Right lobe of liver (tissue), 6 donors: ENCODE data around the gene PRRC2A. TPM values are rescaled to one million over a fixed set of nuclear protein-coding genes. Genes with fewer than 3 reads are reported as not detected.

ENCODE experiments used
- ATAC-seq, 4 donors: fragments of 200-7000 bp; cut with Tn5 transposase; one replicate each; pipeline ENCODE4 v1.9.1; 2020; ENCODE audit warnings: mild to moderate bottlenecking in 4 of 4, moderate library complexity in 4 of 4
- DNase-seq, 3 donors: peaks; one replicate each; pipeline ENCODE4 v3.0.0-alpha.2; 2020
- H3K27ac ChIP-seq, 3 donors: fragments of 200-600 bp; one replicate each; pipeline ENCODE4 v1.8.0; 2022
- H3K27me3 ChIP-seq, 2 donors: fragments of 200-600 bp; one replicate each; pipeline ENCODE4 v1.8.0; 2022
- H3K36me3 ChIP-seq, 4 donors: fragments of 200-600 bp; sonication (generic) in 1 of 4; one replicate each; pipeline versions ENCODE4 v1.5.1 to v1.8.0; 2017 to 2022; ENCODE audit warnings: control low read depth in 1 of 4
- H3K4me1 ChIP-seq, 4 donors: fragments of 200-600 bp; sonication (generic) in 1 of 4; one replicate each; pipeline versions ENCODE4 v1.5.1 to v1.8.0; 2017 to 2022; ENCODE audit warnings: control low read depth in 1 of 4
- H3K4me3 ChIP-seq, 3 donors: fragments of 200-600 bp; one replicate each; pipeline ENCODE4 v1.8.0; 2022
- H3K9me3 ChIP-seq, 4 donors: fragments of 200-600 bp; sonication (generic) in 1 of 4; one replicate each; pipeline versions ENCODE4 v1.5.1 to v1.8.0; 2017 to 2022; ENCODE audit warnings: control low read depth in 1 of 4
- POLR2A ChIP-seq: fragments of 450-650 bp; IDR thresholded peaks from one replicate; pipeline ENCODE4 v1.6.1; 2017; ENCODE audit warnings: antibody characterized with exemption, mild to moderate bottlenecking
- WGBS: methylation state at CpG from one replicate; pipeline ENCODE4 v1.1.6; 2018; ENCODE audit warnings: low coverage, low lambda C conversion rate; ENCODE audit not compliant: insufficient coverage; ENCODE audit errors: missing lambda C conversion rate; 5-methylcytosine and 5-hydroxymethylcytosine counted together
- intact Hi-C, 2 donors: fragments of 100-400 bp; cut with DNase I; formaldehyde crosslinking; loops; one replicate each; pipeline versions ENCODE4 v1.11.2 to v1.14.1; 2022
- total RNA-seq, 6 experiments: library from RNA; depleted of rRNA in 2 of 6; stranded (reverse); fragments of >200 nt in 2 of 6; fragmentation: NEBNext Ultra II Directional in 3 of 6; extraction: Animal tissue kit (Norgen Biotek cat#: 25700) in 3 of 6; gene quantifications; one replicate each; pipeline versions ENCODE4 v1.1.0 to v1.2.4, GENCODE V29; 2016 to 2023
- TF ChIP-seq, protein P1 (sequence below), 4 donors: fragments of 200-600 bp in 3 of 4; fragments of 450-650 bp in 1 of 4; IDR thresholded peaks; one replicate each; pipeline versions ENCODE4 v1.5.1 to v1.8.0; 2016 to 2022; ENCODE audit warnings: antibody characterized with exemption in 4 of 4, mild to moderate bottlenecking in 2 of 4
- donor health status: DM: no; HTN: yes; CAD: no.
- donor health status: DM: no; HTN: no; CAD: no.
- donor health status: DM: no; HTN: no; CAD: no.
- donor health status: DM: no; HTN: yes; CAD: no.
- donor health status: DM: no; HTN: yes; CAD: no.

Gene PRRC2A
- total RNA-seq, 6 experiments from 2014 or later, result 34.7 to 59.6 (median 39.4) TPM

DNA sequence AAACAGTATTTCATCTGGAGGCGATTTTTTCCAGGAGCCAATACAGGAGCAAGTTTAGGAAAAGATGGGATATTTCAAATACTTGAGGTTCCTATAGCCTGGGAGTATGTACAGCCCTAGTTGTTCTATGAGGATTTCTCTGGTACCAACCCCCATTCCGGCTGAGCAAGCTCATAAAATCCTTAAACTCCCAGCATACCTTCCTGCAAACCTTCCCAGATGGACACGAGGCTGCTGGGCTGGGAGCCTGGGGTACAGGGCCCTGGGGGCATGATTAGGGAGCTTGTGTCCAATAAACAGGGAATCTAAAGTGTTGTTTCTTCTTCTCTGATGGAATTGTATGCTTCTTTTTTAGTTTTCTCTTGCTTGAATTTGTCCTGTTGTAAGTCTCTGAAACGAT lies 1.5 kb downstream of the PRRC2A start:
- H3K4me1 ChIP-seq, result peaks cover 0 to 8% (median 4%) of the 10 kb centered on the region in 4 donors
- H3K27me3 ChIP-seq, result no peaks in the 10 kb centered on the region
- H3K4me3 ChIP-seq, result peak overlapping the region in 1 of 3 donors; percentile 92
- 34% methylated on average over 4 of the region's 4 CpGs for WGBS
- no peak for TF ChIP-seq POLR2A
- TF ChIP-seq, protein P1, sequence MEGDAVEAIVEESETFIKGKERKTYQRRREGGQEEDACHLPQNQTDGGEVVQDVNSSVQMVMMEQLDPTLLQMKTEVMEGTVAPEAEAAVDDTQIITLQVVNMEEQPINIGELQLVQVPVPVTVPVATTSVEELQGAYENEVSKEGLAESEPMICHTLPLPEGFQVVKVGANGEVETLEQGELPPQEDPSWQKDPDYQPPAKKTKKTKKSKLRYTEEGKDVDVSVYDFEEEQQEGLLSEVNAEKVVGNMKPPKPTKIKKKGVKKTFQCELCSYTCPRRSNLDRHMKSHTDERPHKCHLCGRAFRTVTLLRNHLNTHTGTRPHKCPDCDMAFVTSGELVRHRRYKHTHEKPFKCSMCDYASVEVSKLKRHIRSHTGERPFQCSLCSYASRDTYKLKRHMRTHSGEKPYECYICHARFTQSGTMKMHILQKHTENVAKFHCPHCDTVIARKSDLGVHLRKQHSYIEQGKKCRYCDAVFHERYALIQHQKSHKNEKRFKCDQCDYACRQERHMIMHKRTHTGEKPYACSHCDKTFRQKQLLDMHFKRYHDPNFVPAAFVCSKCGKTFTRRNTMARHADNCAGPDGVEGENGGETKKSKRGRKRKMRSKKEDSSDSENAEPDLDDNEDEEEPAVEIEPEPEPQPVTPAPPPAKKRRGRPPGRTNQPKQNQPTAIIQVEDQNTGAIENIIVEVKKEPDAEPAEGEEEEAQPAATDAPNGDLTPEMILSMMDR (IDR thresholded peaks at IDR 0.05), result no peak
- no peaks in the 10 kb centered on the region for H3K9me3 ChIP-seq
- H3K27ac ChIP-seq, result peak overlapping the region in 1 of 3 donors; percentile 84
- H3K36me3 ChIP-seq, result peaks cover 12 to 38% (median 28%) of the 10 kb centered on the region in 4 donors
- DNase-seq (no peak), ATAC-seq (no peak)
- intact Hi-C loops, result no loop called here

DNA sequence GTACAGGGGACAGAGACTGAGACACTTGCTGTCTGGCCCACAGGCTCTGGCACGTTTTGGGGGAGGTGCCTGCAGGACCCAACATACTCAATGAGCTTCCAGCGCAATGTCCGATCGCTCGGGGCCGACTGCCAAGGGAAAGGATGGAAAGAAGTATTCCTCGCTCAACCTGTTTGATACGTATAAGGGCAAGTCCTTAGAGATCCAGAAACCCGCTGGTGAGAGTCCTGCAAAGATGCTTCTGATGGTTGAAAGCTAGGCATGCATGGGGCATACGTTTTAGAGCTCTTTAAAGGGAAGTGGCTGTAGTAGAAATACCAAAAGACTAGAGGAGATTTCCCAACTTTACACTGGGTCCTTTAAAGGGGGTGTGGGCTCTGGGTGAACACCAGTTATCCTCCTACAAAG lies 2.2 kb downstream of the PRRC2A start:
- TF ChIP-seq, protein P1 (IDR thresholded peaks at IDR 0.05), result no peak
- no peak for TF ChIP-seq POLR2A
- H3K4me1 ChIP-seq, result peaks cover 0 to 8% (median 4%) of the 10 kb centered on the region in 4 donors
- no peak for DNase-seq
- intact Hi-C loops, result no loop called here
- H3K9me3 ChIP-seq, result no peaks in the 10 kb centered on the region
- no peak for ATAC-seq
- H3K27me3 ChIP-seq, result no peaks in the 10 kb centered on the region
- no peak overlapping the region for H3K4me3 ChIP-seq
- H3K27ac ChIP-seq, result peak overlapping the region in 1 of 3 donors; percentile 13
- WGBS, result 77% methylated on average over 9 of the region's 10 CpGs
- peaks cover 12 to 45% (median 31%) of the 10 kb centered on the region in 4 donors for H3K36me3 ChIP-seq

DNA sequence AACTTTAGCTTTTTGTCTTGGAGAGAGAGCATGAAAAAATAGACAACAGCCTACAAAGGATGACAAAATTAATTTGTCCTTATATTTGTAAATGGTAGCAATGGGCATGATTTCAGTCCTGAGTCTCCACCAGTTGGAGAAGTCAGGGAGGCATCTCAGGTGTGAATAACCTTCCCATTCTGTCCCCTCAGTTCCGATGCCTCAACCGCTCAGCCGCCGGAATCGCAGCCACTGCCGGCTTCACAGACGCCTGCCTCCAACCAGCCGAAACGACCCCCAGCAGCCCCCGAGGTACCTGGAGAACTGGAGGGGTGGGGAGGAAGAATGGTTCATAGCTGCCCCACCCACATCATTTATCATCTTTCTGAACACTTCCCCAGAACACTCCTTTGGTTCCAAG lies 3.6 kb downstream of the PRRC2A start:
- H3K4me1 ChIP-seq, result peaks cover 0 to 8% (median 4%) of the 10 kb centered on the region in 4 donors
- intact Hi-C loops, result no loop called here

DNA sequence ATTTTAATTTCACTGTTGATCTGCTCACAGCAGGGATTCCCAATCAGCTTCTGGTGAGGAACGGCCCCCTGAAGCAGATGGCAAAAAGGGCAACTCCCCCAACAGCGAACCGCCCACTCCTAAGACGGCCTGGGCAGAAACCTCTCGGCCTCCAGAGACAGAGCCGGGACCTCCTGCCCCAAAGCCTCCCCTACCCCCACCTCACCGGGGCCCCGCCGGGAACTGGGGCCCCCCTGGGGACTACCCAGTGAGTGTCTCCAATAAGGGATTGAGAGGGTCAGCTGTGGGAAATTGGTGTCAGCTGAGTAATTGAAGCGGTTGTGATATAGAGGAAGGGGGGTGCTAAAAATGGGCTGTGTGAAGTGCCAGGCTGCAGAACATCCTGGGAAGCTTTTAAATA lies 6.4 kb downstream of the PRRC2A start:
- no peak overlapping the region for H3K4me3 ChIP-seq
- WGBS, result 93% methylated on average over 5 of the region's 10 CpGs
- peaks cover 17 to 88% (median 54%) of the 10 kb centered on the region in 4 donors for H3K36me3 ChIP-seq
- intact Hi-C loops, result no loop called here
- no peaks in the 10 kb centered on the region for H3K27me3 ChIP-seq
- no peaks in the 10 kb centered on the region for H3K9me3 ChIP-seq
- no peak for ATAC-seq
- peaks cover 0 to 4% (median under 1%) of the 10 kb centered on the region in 4 donors for H3K4me1 ChIP-seq
- no peak for TF ChIP-seq POLR2A
- TF ChIP-seq, protein P1 (IDR thresholded peaks at IDR 0.05), result no peak
- H3K27ac ChIP-seq, result no peak overlapping the region
- no peak for DNase-seq

More for the DNA sequence above, 3.6 kb downstream of the PRRC2A start:
- no peaks in the 10 kb centered on the region for H3K27me3 ChIP-seq
- no peak for TF ChIP-seq POLR2A
- TF ChIP-seq, protein P1 (IDR thresholded peaks at IDR 0.05), result no peak
- no peak overlapping the region for H3K27ac ChIP-seq
- H3K36me3 ChIP-seq, result peaks cover 12 to 59% (median 37%) of the 10 kb centered on the region in 4 donors
- DNase-seq (no peak), ATAC-seq (no peak)
- H3K9me3 ChIP-seq, result no peaks in the 10 kb centered on the region
- H3K4me3 ChIP-seq, result no peak overlapping the region
- no CpG with 5 or more reads among the region's 10 CpGs for WGBS
